ENCODE data around the gene ICA1L.

ICA1L gene

GRCh38 chr2:202842690-202843089 is 28.9 kb downstream of the ICA1L start:
- TF ChIP-seq CTCF (IDR thresholded peaks at IDR 0.05; ENCODE audit: insufficient read depth, missing control alignments), result no peak
- no peak for DNase-seq (ENCODE audit: insufficient read length, low spot score)

GRCh38 chr2:202841090-202841867 is 30.3 kb downstream of the ICA1L start:
- DNase-seq (ENCODE audit: insufficient read length, low spot score), result no peak
- FAIRE-seq, result no peak
- no peak for TF ChIP-seq CTCF (IDR thresholded peaks at IDR 0.05; ENCODE audit: insufficient read depth, missing control alignments)

More at GRCh38 chr2:202842690-202843089, 28.9 kb downstream of the ICA1L start:
- no peak for FAIRE-seq

GRCh38 chr2:202831242-202832220 is 40.0 kb downstream of the ICA1L start:
- FAIRE-seq, result peak; percentile 64
- peak; percentile 83 for TF ChIP-seq CTCF (IDR thresholded peaks at IDR 0.05; ENCODE audit: insufficient read depth, missing control alignments)
- DNase-seq (ENCODE audit: insufficient read length, low spot score), result no peak

- FAIRE-seq (no peak), DNase-seq (ENCODE audit: insufficient read length, low spot score) (no peak)
- no peak for TF ChIP-seq CTCF (IDR thresholded peaks at IDR 0.05; ENCODE audit: insufficient read depth, missing control alignments)
Observed at GRCh38 chr2:202824901-202825300, 46.7 kb downstream of the ICA1L start.

- DNase-seq (ENCODE audit: insufficient read length, low spot score) (no peak), FAIRE-seq (no peak)
- TF ChIP-seq CTCF (IDR thresholded peaks at IDR 0.05; ENCODE audit: insufficient read depth, missing control alignments), result no peak
Observed at GRCh38 chr2:202822411-202822810, 49.2 kb downstream of the ICA1L start.

- DNase-seq (ENCODE audit: insufficient read length, low spot score) (no peak), FAIRE-seq (no peak)
- no peak for TF ChIP-seq CTCF (IDR thresholded peaks at IDR 0.05; ENCODE audit: insufficient read depth, missing control alignments)
Observed at GRCh38 chr2:202821206-202822160, 50.1 kb downstream of the ICA1L start.

Data from D721Med (cell line).